WTC11 (cell line): ENCODE results near the gene SREBF2. TPM values are rescaled to one million over a fixed set of nuclear protein-coding genes. Genes with fewer than 3 reads are reported as not detected.

Source experiments
- AFF4 ChIP-seq: sonication (generic); formaldehyde crosslinking; IDR thresholded peaks from 2 replicates; pipeline ENCODE4 v1.8.1; 2023; ENCODE audit warnings: mild to moderate bottlenecking, missing genetic modification reagents, borderline replicate concordance
- CREB1 ChIP-seq: sonication (generic); formaldehyde crosslinking; IDR thresholded peaks from 2 replicates; pipeline ENCODE4 v1.8.0; 2023; ENCODE audit warnings: mild to moderate bottlenecking, missing genetic modification reagents
- CREM ChIP-seq: sonication (generic); formaldehyde crosslinking; IDR thresholded peaks from 2 replicates; pipeline ENCODE4 v1.8.1; 2022; ENCODE audit warnings: mild to moderate bottlenecking, missing genetic modification reagents, moderate library complexity
- E2F4 ChIP-seq: sonication (generic); formaldehyde crosslinking; IDR thresholded peaks from 2 replicates; pipeline ENCODE4 v1.8.1; 2022; ENCODE audit warnings: low read depth, mild to moderate bottlenecking, moderate library complexity, missing genetic modification reagents, borderline replicate concordance
- FOXJ3 ChIP-seq: sonication (generic); formaldehyde crosslinking; IDR thresholded peaks from 2 replicates; pipeline ENCODE4 v1.9.0; 2021; ENCODE audit warnings: missing genetic modification reagents, mild to moderate bottlenecking, borderline replicate concordance
- FOXP1 ChIP-seq: sonication (generic); formaldehyde crosslinking; IDR thresholded peaks from 2 replicates; pipeline ENCODE4 v1.8.0; 2022; ENCODE audit warnings: missing genetic modification reagents, mild to moderate bottlenecking, moderate library complexity, borderline replicate concordance
- GABPB1 ChIP-seq: sonication (generic); formaldehyde crosslinking; IDR thresholded peaks from 2 replicates; pipeline ENCODE4 v1.8.1; 2023; ENCODE audit warnings: mild to moderate bottlenecking, missing genetic modification reagents
- IRF1 ChIP-seq: sonication (generic); formaldehyde crosslinking; IDR thresholded peaks from 2 replicates; pipeline ENCODE4 v1.8.0; 2023; ENCODE audit warnings: missing genetic modification reagents
- JUN ChIP-seq: sonication (generic); formaldehyde crosslinking; IDR thresholded peaks from 2 replicates; pipeline ENCODE4 v1.8.0; 2023; ENCODE audit warnings: mild to moderate bottlenecking, missing genetic modification reagents
- MAX ChIP-seq: sonication (generic); formaldehyde crosslinking; IDR thresholded peaks from 2 replicates; pipeline ENCODE4 v1.8.0; 2022; ENCODE audit warnings: mild to moderate bottlenecking, missing genetic modification reagents
- NR2C2 ChIP-seq: sonication (generic); formaldehyde crosslinking; IDR thresholded peaks from 2 replicates; pipeline ENCODE4 v1.8.0; 2022; ENCODE audit warnings: mild to moderate bottlenecking, missing genetic modification reagents
- RORB ChIP-seq: fragments of 250-450 bp; sonication (Bioruptor Pico); IDR thresholded peaks from 2 replicates; pipeline ENCODE4 v1.9.0; 2021; ENCODE audit warnings: mild to moderate bottlenecking
- SP1 ChIP-seq: sonication (generic); formaldehyde crosslinking; conservative IDR thresholded peaks from 2 replicates; pipeline ENCODE4 v1.8.1; 2022; ENCODE audit warnings: missing genetic modification reagents
- STAT6 ChIP-seq: sonication (generic); formaldehyde crosslinking; conservative IDR thresholded peaks from 2 replicates; pipeline ENCODE4 v1.8.1; 2023; ENCODE audit warnings: mild to moderate bottlenecking, low read depth, missing genetic modification reagents, moderate library complexity
- TEAD4 ChIP-seq: sonication (generic); formaldehyde crosslinking; IDR thresholded peaks from 2 replicates; pipeline ENCODE4 v1.8.0; 2022; ENCODE audit warnings: mild to moderate bottlenecking, missing genetic modification reagents
- USF1 ChIP-seq: sonication (generic); formaldehyde crosslinking; IDR thresholded peaks from 2 replicates; pipeline ENCODE4 v1.8.0; 2022; ENCODE audit warnings: mild to moderate bottlenecking, missing genetic modification reagents
- ZBTB21 ChIP-seq: sonication (generic); formaldehyde crosslinking; IDR thresholded peaks from 2 replicates; pipeline ENCODE4 v1.8.1; 2023; ENCODE audit warnings: mild to moderate bottlenecking, missing genetic modification reagents, borderline replicate concordance
- ZBTB43 ChIP-seq: sonication (generic); formaldehyde crosslinking; IDR thresholded peaks from 2 replicates; pipeline ENCODE4 v1.8.1; 2023; ENCODE audit warnings: mild to moderate bottlenecking, missing genetic modification reagents
- ZMAT4 ChIP-seq: fragments of 250-450 bp; sonication (Bioruptor Pico); IDR thresholded peaks from 2 replicates; pipeline ENCODE4 v1.9.0; 2021; ENCODE audit warnings: mild to moderate bottlenecking
- ZNF232 ChIP-seq: sonication (generic); formaldehyde crosslinking; IDR thresholded peaks from 2 replicates; pipeline ENCODE4 v1.8.0; 2022; ENCODE audit warnings: mild to moderate bottlenecking, missing genetic modification reagents
- ZNF263 ChIP-seq: sonication (generic); formaldehyde crosslinking; IDR thresholded peaks from 2 replicates; pipeline ENCODE4 v1.8.1; 2022; ENCODE audit warnings: low read depth, mild to moderate bottlenecking, moderate library complexity, missing genetic modification reagents
- ZNF396 ChIP-seq: fragments of 250-450 bp; sonication (Bioruptor Pico); IDR thresholded peaks from 2 replicates; pipeline ENCODE4 v1.8.0; 2021; ENCODE audit warnings: mild to moderate bottlenecking, moderate library complexity, borderline replicate concordance
- ZNF416 ChIP-seq: fragments of 250-450 bp; sonication (Bioruptor Pico); IDR thresholded peaks from 2 replicates; pipeline ENCODE4 v1.9.0; 2021; ENCODE audit warnings: mild to moderate bottlenecking, inconsistent platforms
- ZNF425 ChIP-seq: fragments of 250-450 bp; sonication (Bioruptor Pico); conservative IDR thresholded peaks from 2 replicates; pipeline ENCODE4 v1.9.0; 2021; ENCODE audit warnings: mild to moderate bottlenecking
- total RNA-seq: library from RNA; stranded (reverse); gene quantifications from 3 replicates; pipeline ENCODE4 v1.2.3, GENCODE V29; 2021

Gene SREBF2
- total RNA-seq, 1 experiment from 2014 or later, result 151 TPM

- TF ChIP-seq IRF1 (CRISPR knock-in tag) (0 out of 2 replicates have a peak, but pooled peaks have one; percentile 32), CREM (no peak; the same call in 1 of the 2 replicates), ZBTB43 (CRISPR knock-in tag) (0 out of 2 replicates have a peak, but pooled peaks have one; percentile 62), STAT6 (no peak), FOXJ3 (no peak), ZMAT4 (CRISPR knock-in tag) (no peak), ZBTB21 (CRISPR knock-in tag) (peak; percentile 52; the same call in 1 of the 2 replicates), GABPB1 (CRISPR knock-in tag) (no peak), AFF4 (no peak), E2F4 (CRISPR knock-in tag) (peak; percentile 37; the same call in 1 of the 2 replicates), TEAD4 (CRISPR knock-in tag) (no peak), USF1 (CRISPR knock-in tag) (no peak; the same call in 1 of the 2 replicates), ZNF425 (CRISPR knock-in tag) (no peak), NR2C2 (CRISPR knock-in tag) (no peak), MAX (peak; percentile 87; the same call in 1 of the 2 replicates), ZNF396 (CRISPR knock-in tag) (no peak), RORB (CRISPR knock-in tag) (no peak), SP1 (CRISPR knock-in tag) (peak; percentile 54), FOXP1 (CRISPR knock-in tag) (no peak; the same call in 1 of the 2 replicates), ZNF232 (CRISPR knock-in tag) (peak; percentile 67; the same call in 1 of the 2 replicates), ZNF263 (CRISPR knock-in tag) (no peak; the same call in 1 of the 2 replicates), JUN (peak; percentile 71; the same call in 1 of the 2 replicates), ZNF416 (0 out of 2 replicates have a peak, but pooled peaks have one; percentile 55), CREB1 (CRISPR knock-in tag) (no peak)
Measured at GRCh38 chr22:41910050-41911000, 77.4 kb downstream of the SREBF2 start (continued).
